Tibial artery (tissue), 4 donors: ENCODE data around the gene CUTC.

Experiments used
- DNase-seq, 2 donors: peaks; one replicate each; pipeline ENCODE4 v3.0.0-alpha.2; 2019
- H3K27ac ChIP-seq, 2 donors: fragments of 200-600 bp; sonication (generic) in 1 of 2; 1 replicate in 1 of 2; 2 replicates in 1 of 2; pipeline ENCODE4 v1.5.1; 2018 to 2019; ENCODE audit warnings: mild to moderate bottlenecking in 1 of 2
- H3K27me3 ChIP-seq, 2 donors: fragments of 200-600 bp; sonication (generic) in 1 of 2; one replicate each; pipeline versions ENCODE4 v1.5.1 to v1.6.0; 2016 to 2019
- H3K36me3 ChIP-seq, 3 donors: fragments of 200-600 bp; sonication (generic) in 2 of 3; one replicate each; pipeline ENCODE4 v1.5.1; 2016 to 2019; ENCODE audit warnings: mild to moderate bottlenecking in 2 of 3
- H3K4me1 ChIP-seq, 4 donors: fragments of 200-600 bp; sonication (generic) in 2 of 4; 1 replicate in 3 of 4; 2 replicates in 1 of 4; pipeline ENCODE4 v1.5.1; 2016 to 2019
- H3K4me3 ChIP-seq, 2 donors: fragments of 200-600 bp; sonication (generic) in 1 of 2; 1 replicate in 1 of 2; 2 replicates in 1 of 2; pipeline ENCODE4 v1.5.1; 2018 to 2019; ENCODE audit warnings: mild to moderate bottlenecking in 2 of 2
- H3K9me3 ChIP-seq, 3 donors: fragments of 200-600 bp; sonication (generic) in 1 of 3; one replicate each; pipeline ENCODE4 v1.5.1; 2016 to 2019
- intact Hi-C: fragments of 100-400 bp; cut with DNase I; formaldehyde crosslinking; loops from one replicate; pipeline ENCODE4 v1.15.0; 2023; ENCODE audit warnings: low total_unique reads
- TF ChIP-seq, protein P1 (sequence below), 2 experiments: fragments of 200-600 bp in 1 of 2; fragments of 450-650 bp in 1 of 2; IDR thresholded peaks; one replicate each; pipeline ENCODE4 v1.5.1; 2017 to 2019; ENCODE audit warnings: antibody characterized with exemption in 2 of 2, mild to moderate bottlenecking in 1 of 2, moderate library complexity in 1 of 2

CUTC gene

DNA sequence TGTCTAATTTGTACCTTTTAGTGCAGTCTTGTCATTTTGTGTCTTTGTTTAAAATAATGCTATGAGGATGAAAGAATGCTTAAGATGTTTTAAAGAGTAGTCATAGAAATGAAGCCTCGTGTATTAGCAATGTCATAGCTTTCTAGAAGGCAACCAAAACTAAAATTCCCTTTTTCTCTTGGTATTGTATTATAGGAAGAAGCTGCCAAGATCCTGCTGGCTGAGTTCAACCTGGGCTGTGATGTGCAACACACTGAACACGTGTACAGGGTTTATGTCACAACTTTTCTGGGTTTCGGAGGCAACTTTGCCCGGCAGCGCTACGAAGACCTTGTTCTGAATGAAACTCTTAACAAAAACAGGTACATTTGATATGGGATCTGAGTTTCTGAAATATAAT, 36.3 kb upstream of the CUTC start:
- Histone ChIP-seq H3K4me1 (no peaks in the 10 kb centered on the region), H3K4me3 (no peak overlapping the region), H3K9me3 (no peaks in the 10 kb centered on the region), H3K27me3 (no peaks in the 10 kb centered on the region), H3K27ac (no peak overlapping the region), H3K36me3 (peaks cover 35 to 85% (median 47%) of the 10 kb centered on the region in 3 donors)
- intact Hi-C loops = no loop called here
- TF ChIP-seq, protein P1, sequence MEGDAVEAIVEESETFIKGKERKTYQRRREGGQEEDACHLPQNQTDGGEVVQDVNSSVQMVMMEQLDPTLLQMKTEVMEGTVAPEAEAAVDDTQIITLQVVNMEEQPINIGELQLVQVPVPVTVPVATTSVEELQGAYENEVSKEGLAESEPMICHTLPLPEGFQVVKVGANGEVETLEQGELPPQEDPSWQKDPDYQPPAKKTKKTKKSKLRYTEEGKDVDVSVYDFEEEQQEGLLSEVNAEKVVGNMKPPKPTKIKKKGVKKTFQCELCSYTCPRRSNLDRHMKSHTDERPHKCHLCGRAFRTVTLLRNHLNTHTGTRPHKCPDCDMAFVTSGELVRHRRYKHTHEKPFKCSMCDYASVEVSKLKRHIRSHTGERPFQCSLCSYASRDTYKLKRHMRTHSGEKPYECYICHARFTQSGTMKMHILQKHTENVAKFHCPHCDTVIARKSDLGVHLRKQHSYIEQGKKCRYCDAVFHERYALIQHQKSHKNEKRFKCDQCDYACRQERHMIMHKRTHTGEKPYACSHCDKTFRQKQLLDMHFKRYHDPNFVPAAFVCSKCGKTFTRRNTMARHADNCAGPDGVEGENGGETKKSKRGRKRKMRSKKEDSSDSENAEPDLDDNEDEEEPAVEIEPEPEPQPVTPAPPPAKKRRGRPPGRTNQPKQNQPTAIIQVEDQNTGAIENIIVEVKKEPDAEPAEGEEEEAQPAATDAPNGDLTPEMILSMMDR (IDR thresholded peaks at IDR 0.05) = no peak
- DNase-seq = no peak

DNA sequence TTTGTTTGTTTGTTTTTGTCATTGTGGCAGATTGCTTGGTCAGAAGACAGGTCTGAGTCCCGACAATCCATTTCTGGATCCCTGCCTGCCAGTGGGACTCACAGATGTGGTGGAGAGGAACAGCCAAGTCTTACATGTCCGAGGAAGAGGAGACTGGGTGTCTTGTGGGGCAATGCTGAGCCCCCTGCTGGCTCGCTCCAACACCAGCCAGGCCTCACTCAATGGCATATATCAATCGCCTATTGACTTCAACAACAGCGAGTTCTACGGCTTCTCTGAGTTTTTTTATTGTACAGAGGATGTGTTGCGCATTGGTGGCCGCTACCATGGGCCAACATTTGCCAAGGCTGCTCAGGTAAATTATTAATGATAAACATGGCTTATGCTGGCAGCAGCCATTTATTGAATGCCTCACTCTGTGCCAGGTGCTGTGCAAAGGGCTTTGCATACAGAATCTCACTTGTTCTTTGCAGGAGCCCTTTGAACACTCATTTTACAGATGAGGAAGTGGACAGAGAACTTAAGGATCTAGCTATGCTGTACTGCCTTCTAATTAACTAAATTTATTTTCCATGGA, 33.4 kb upstream of the CUTC start:
- intact Hi-C loops = no loop called here
- Histone ChIP-seq H3K27me3 (no peaks in the 10 kb centered on the region), H3K4me1 (no peaks in the 10 kb centered on the region), H3K27ac (no peak overlapping the region), H3K36me3 (peaks cover 32 to 88% (median 57%) of the 10 kb centered on the region in 3 donors), H3K9me3 (no peaks in the 10 kb centered on the region), H3K4me3 (no peak overlapping the region)
- no peak for DNase-seq
- TF ChIP-seq, protein P1 (IDR thresholded peaks at IDR 0.05) = no peak

DNA sequence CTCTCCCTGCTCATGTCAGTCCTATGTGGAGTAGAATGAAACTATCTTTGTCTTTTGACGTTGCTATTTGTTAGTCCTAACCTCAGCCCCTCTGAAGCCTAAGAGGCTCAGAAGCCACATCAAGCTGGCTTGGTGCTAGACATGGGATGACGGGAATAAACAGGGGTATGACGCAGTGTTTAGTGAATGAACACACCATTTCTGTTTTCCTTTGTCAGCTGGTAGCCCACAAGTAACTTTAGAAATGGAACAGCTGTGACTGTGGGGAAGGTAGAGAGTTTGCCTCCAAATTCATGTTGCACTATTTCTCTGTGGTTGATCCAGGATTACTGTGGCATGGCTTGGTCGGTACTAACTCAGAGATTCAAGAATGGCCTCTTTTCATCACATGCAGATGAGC, 31.4 kb upstream of the CUTC start:
- Histone ChIP-seq H3K27ac (no peak overlapping the region), H3K9me3 (no peaks in the 10 kb centered on the region), H3K36me3 (peaks cover 36 to 94% (median 68%) of the 10 kb centered on the region in 3 donors), H3K27me3 (no peaks in the 10 kb centered on the region), H3K4me3 (no peak overlapping the region), H3K4me1 (no peaks in the 10 kb centered on the region)
- no peak for DNase-seq
- TF ChIP-seq, protein P1 (IDR thresholded peaks at IDR 0.05) = no peak
- intact Hi-C loops = no loop called here

DNA sequence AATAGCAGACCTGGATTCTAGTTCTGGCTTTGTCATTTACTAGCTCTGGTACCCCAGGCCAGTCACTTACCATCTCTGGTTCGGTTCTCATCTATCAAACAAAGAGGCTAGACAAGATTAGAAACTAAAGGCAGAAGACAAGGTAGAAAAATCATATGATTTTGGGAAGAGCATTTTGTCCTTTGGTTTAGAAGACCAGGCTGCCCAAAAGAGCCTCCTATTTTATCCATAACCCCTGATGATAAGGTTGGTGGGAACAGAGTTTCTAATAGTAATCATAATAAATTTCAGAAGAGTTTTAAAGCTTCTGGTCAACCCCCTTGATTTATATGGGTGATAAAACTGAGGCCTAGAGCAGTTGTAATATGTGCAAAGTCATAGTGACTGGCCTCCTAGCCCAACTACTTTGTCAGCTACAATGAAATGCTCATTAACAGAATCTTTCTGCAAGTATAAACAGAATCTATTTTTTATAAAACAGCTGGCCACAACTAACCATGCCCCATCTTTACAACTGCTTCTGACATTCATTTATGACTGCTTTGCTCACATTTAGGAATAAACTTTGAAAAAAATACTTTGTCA, 23.5 kb upstream of the CUTC start:
- TF ChIP-seq, protein P1 (IDR thresholded peaks at IDR 0.05) = no peak
- DNase-seq = no peak
- intact Hi-C loops = no loop called here
- Histone ChIP-seq H3K4me3 (no peak overlapping the region), H3K36me3 (peaks cover 4 to 64% (median 36%) of the 10 kb centered on the region in 3 donors), H3K27ac (no peak overlapping the region), H3K4me1 (no peaks in the 10 kb centered on the region), H3K27me3 (no peaks in the 10 kb centered on the region), H3K9me3 (no peaks in the 10 kb centered on the region)

DNA sequence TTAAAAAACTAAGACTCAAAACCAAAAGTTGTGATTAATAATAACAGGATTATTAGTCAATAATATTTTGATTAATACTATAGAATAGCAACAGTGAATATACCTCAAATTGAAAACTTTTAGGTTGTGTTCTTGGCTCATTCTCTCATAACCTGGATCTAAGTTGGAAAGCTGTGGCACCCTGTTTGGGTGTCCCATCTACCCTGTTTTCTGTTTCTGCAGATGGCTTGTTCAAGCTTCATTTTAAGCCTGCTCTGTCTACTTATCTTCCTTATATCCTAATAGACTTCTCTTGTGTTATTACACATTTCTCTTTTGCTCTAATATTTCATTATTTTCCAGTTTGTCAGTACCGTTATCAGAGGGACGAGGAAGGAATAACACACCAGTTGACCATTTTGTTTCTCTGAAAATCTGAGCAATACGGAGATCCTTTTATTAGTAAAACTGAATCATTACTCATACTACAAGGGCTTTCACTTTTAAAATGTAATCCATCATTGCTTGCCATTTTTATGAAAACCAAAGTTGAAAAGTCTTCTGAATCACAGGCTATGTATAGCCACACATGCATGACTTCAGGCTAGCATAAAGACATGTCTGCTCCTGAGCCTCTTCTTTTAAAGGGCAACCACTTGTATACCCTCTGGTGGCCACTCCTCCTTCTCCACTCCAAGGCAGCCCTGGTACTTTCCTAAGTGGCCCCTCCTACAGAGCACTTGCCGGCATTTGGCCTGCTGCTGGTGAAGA, 22.4 kb upstream of the CUTC start:
- no peaks in the 10 kb centered on the region for H3K27me3 ChIP-seq
- TF ChIP-seq, protein P1 (IDR thresholded peaks at IDR 0.05) = no peak
- H3K27ac ChIP-seq = no peak overlapping the region
- H3K36me3 ChIP-seq = peaks cover 9 to 64% (median 37%) of the 10 kb centered on the region in 3 donors
- H3K9me3 ChIP-seq = no peaks in the 10 kb centered on the region
- H3K4me3 ChIP-seq = no peak overlapping the region
- no peak for DNase-seq
- intact Hi-C loops = no loop called here
- H3K4me1 ChIP-seq = no peaks in the 10 kb centered on the region
